Inflammatory macrophage treated with lipopolysaccharide for 4 hours (primary cell): ENCODE data around the gene CFAP77.
"Not testable (repeated sequence)": the region's sequence is repeated elsewhere in the genome, so short reads cannot be mapped to it uniquely, and the experiment has no call there.

Experiments used
- DNase-seq: peaks from one replicate; pipeline ENCODE4 v3.0.0-alpha.2; 2020

The CFAP77 gene

GRCh38 chr9:132552041-132552440, 142.0 kb downstream of the CFAP77 start:
- DNase-seq: no peak

- no peak for DNase-seq
These were observed 144.7 kb downstream of the CFAP77 start for GRCh38 chr9:132554755-132555154.

GRCh38 chr9:132555528-132555927, 145.5 kb downstream of the CFAP77 start:
- DNase-seq: no peak

- no peak for DNase-seq
These were observed 146.2 kb downstream of the CFAP77 start for GRCh38 chr9:132556235-132556634.

- no peak for DNase-seq
These were observed 146.7 kb downstream of the CFAP77 start for GRCh38 chr9:132556714-132557113.

GRCh38 chr9:132557159-132557558, 147.1 kb downstream of the CFAP77 start:
- DNase-seq: no peak

GRCh38 chr9:132559711-132560110, 149.7 kb downstream of the CFAP77 start:
- DNase-seq: no peak

- no peak for DNase-seq
These were observed 150.7 kb downstream of the CFAP77 start for GRCh38 chr9:132560616-132561202.

GRCh38 chr9:132562306-132562573, 152.2 kb downstream of the CFAP77 start:
- DNase-seq: no peak

- no peak for DNase-seq
These were observed 154.5 kb downstream of the CFAP77 start for GRCh38 chr9:132564526-132564925.

GRCh38 chr9:132568787-132569186, 158.8 kb downstream of the CFAP77 start:
- not testable (repeated sequence) for DNase-seq

GRCh38 chr9:132571806-132572600, 162.0 kb downstream of the CFAP77 start:
- no peak for DNase-seq

GRCh38 chr9:132572921-132573320, 162.9 kb downstream of the CFAP77 start:
- no peak for DNase-seq

GRCh38 chr9:132575005-132575609, 165.1 kb downstream of the CFAP77 start:
- peak; percentile 43 for DNase-seq

GRCh38 chr9:132575811-132576210, 165.8 kb downstream of the CFAP77 start:
- no peak for DNase-seq

- no peak for DNase-seq
These were observed 167.1 kb downstream of the CFAP77 start for GRCh38 chr9:132577119-132577518.

GRCh38 chr9:132578367-132578932, 168.4 kb downstream of the CFAP77 start:
- DNase-seq: no peak

GRCh38 chr9:132579427-132579798, 169.4 kb downstream of the CFAP77 start:
- DNase-seq: no peak

GRCh38 chr9:132582276-132582785, 172.3 kb downstream of the CFAP77 start, which contains the start of gene BARHL1:
Gene BARHL1 (plus strand): TSS chr9:132582606. CDS start chr9:132582798, 192 bp downstream.
- no peak for DNase-seq

- DNase-seq: no peak
These were observed 173.0 kb downstream of the CFAP77 start for GRCh38 chr9:132582786-132583583.

GRCh38 chr9:132583584-132584304, 173.7 kb downstream of the CFAP77 start:
- no peak for DNase-seq
